Measurements from ENCODE around the gene PAFAH1B2. TPM values are rescaled to one million over a fixed set of nuclear protein-coding genes. Genes with fewer than 3 reads are reported as not detected.

Gene PAFAH1B2
- total RNA-seq, 2 donors from 2014 or later: 114 to 115 TPM

- Histone ChIP-seq H3K9me3 (ENCODE audit: control insufficient read depth, low read length) (no peaks in the 10 kb centered on the region), H3K4me1 (ENCODE audit: control insufficient read depth, insufficient read depth, low read length) (peaks cover 4% of the 10 kb centered on the region), H3K4me3 (ENCODE audit: low read length) (no peak overlapping the region), H3K27me3 (ENCODE audit: control insufficient read depth, insufficient read depth, low read length, poor library complexity, severe bottlenecking) (no peaks in the 10 kb centered on the region), H3K9ac (ENCODE audit: extremely low read depth, low read length, poor library complexity, severe bottlenecking) (no peak overlapping the region), H3K36me3 (ENCODE audit: control insufficient read depth, insufficient read depth, low read length) (peaks cover 80% of the 10 kb centered on the region), H3K27ac (ENCODE audit: low read depth, low read length) (no peak overlapping the region)
- Mint-ChIP-seq H3K9me3 (no peaks in the 10 kb centered on the region), H3K27ac (peak overlapping the region; percentile 59), H3K4me1 (peaks cover 25% of the 10 kb centered on the region), H3K36me3 (ENCODE audit: low read depth) (peaks cover 44% of the 10 kb centered on the region), H3K4me3 (no peak overlapping the region), H3K27me3 (ENCODE audit: insufficient read depth) (no peaks in the 10 kb centered on the region)
- no peak for TF ChIP-seq CTCF (conservative IDR thresholded peaks at IDR 0.05)
- no peak for DNase-seq
- WGBS, 2 experiments (ENCODE audit: insufficient coverage in 1 of 2, insufficient read length in 1 of 2): 85 to 98% methylated on average over 2 of the region's 2 CpGs
Observed at GRCh38 chr11:117171007-117171403, 26.9 kb downstream of the PAFAH1B2 start.

- no peak overlapping the region for H3K4me3 ChIP-seq (ENCODE audit: low read length)
- WGBS, 2 experiments (ENCODE audit: insufficient coverage in 1 of 2, insufficient read length in 1 of 2): 76 to 87% methylated on average over 14 of the region's 14 CpGs
- no peak for DNase-seq
- TF ChIP-seq CTCF (conservative IDR thresholded peaks at IDR 0.05): no peak
- no peak overlapping the region for H3K9ac ChIP-seq (ENCODE audit: extremely low read depth, low read length, poor library complexity, severe bottlenecking)
- peaks cover 44% of the 10 kb centered on the region for H3K36me3 Mint-ChIP-seq (ENCODE audit: low read depth)
- H3K4me1 Mint-ChIP-seq: peaks cover 25% of the 10 kb centered on the region
- peaks cover 4% of the 10 kb centered on the region for H3K4me1 ChIP-seq (ENCODE audit: control insufficient read depth, insufficient read depth, low read length)
- no peaks in the 10 kb centered on the region for H3K27me3 ChIP-seq (ENCODE audit: control insufficient read depth, insufficient read depth, low read length, poor library complexity, severe bottlenecking)
- peak overlapping the region; percentile 59 for H3K27ac Mint-ChIP-seq
- H3K27ac ChIP-seq (ENCODE audit: low read depth, low read length): peak overlapping the region; percentile 4
- H3K4me3 Mint-ChIP-seq: no peak overlapping the region
- H3K9me3 ChIP-seq (ENCODE audit: control insufficient read depth, low read length): no peaks in the 10 kb centered on the region
- H3K36me3 ChIP-seq (ENCODE audit: control insufficient read depth, insufficient read depth, low read length): peaks cover 79% of the 10 kb centered on the region
- H3K27me3 Mint-ChIP-seq (ENCODE audit: insufficient read depth): no peaks in the 10 kb centered on the region
- H3K9me3 Mint-ChIP-seq: no peaks in the 10 kb centered on the region
Observed at GRCh38 chr11:117171404-117172061, 27.4 kb downstream of the PAFAH1B2 start.

- Histone ChIP-seq H3K36me3 (ENCODE audit: control insufficient read depth, insufficient read depth, low read length) (peaks cover 66% of the 10 kb centered on the region), H3K27ac (ENCODE audit: low read depth, low read length) (no peak overlapping the region), H3K4me1 (ENCODE audit: control insufficient read depth, insufficient read depth, low read length) (peaks cover 4% of the 10 kb centered on the region), H3K9ac (ENCODE audit: extremely low read depth, low read length, poor library complexity, severe bottlenecking) (no peak overlapping the region), H3K27me3 (ENCODE audit: control insufficient read depth, insufficient read depth, low read length, poor library complexity, severe bottlenecking) (no peaks in the 10 kb centered on the region), H3K4me3 (ENCODE audit: low read length) (no peak overlapping the region), H3K9me3 (ENCODE audit: control insufficient read depth, low read length) (no peaks in the 10 kb centered on the region)
- Mint-ChIP-seq H3K36me3 (ENCODE audit: low read depth) (peaks cover 40% of the 10 kb centered on the region), H3K27me3 (ENCODE audit: insufficient read depth) (no peaks in the 10 kb centered on the region), H3K9me3 (no peaks in the 10 kb centered on the region), H3K4me3 (no peak overlapping the region), H3K4me1 (peaks cover 26% of the 10 kb centered on the region), H3K27ac (no peak overlapping the region)
- no peak for DNase-seq
- 91 to 92% methylated on average over 14 of the region's 14 CpGs for WGBS, 2 experiments (ENCODE audit: insufficient coverage in 1 of 2, insufficient read length in 1 of 2)
- TF ChIP-seq CTCF (conservative IDR thresholded peaks at IDR 0.05): no peak
Observed at GRCh38 chr11:117172724-117173421, 28.8 kb downstream of the PAFAH1B2 start.

Data from endodermal cell (in vitro differentiated cells).